ENCODE data around the gene USP28.

- TF ChIP-seq, protein P1, sequence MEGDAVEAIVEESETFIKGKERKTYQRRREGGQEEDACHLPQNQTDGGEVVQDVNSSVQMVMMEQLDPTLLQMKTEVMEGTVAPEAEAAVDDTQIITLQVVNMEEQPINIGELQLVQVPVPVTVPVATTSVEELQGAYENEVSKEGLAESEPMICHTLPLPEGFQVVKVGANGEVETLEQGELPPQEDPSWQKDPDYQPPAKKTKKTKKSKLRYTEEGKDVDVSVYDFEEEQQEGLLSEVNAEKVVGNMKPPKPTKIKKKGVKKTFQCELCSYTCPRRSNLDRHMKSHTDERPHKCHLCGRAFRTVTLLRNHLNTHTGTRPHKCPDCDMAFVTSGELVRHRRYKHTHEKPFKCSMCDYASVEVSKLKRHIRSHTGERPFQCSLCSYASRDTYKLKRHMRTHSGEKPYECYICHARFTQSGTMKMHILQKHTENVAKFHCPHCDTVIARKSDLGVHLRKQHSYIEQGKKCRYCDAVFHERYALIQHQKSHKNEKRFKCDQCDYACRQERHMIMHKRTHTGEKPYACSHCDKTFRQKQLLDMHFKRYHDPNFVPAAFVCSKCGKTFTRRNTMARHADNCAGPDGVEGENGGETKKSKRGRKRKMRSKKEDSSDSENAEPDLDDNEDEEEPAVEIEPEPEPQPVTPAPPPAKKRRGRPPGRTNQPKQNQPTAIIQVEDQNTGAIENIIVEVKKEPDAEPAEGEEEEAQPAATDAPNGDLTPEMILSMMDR (IDR thresholded peaks at IDR 0.05; ENCODE audit: low read length), result no peak
- TF ChIP-seq EZH2 (optimal IDR thresholded peaks at IDR 0.05; ENCODE audit: low read depth, low read length) (no peak), EZH2phosphoT487 (IDR thresholded peaks at IDR 0.05; ENCODE audit: low read length) (no peak)
These were observed 18.2 kb downstream of the USP28 start for GRCh38 chr11:113856966-113857759.
